Duodenal mucosa (tissue), 2 donors: ENCODE measurements around the gene ACAP1.
A peak's percentile ranks its signal among the peaks of the same experiment; 100 is the strongest.

Source experiments
- H3K27ac ChIP-seq: one replicate; pipeline ENCODE4 v1.7.0; 2013; ENCODE audit warnings: low read depth, low read length
- H3K27me3 ChIP-seq, 2 donors: one replicate each; pipeline ENCODE4 v1.7.0; 2013; ENCODE audit warnings: low read length in 2 of 2, control low read depth in 1 of 2; ENCODE audit not compliant: insufficient read depth in 2 of 2, control insufficient read depth in 1 of 2
- H3K36me3 ChIP-seq, 2 donors: one replicate each; pipeline ENCODE4 v1.7.0; 2013; ENCODE audit warnings: low read length in 2 of 2, control low read depth in 1 of 2; ENCODE audit not compliant: insufficient read depth in 2 of 2, control insufficient read depth in 1 of 2
- H3K4me1 ChIP-seq, 2 donors: one replicate each; pipeline ENCODE4 v1.7.0; 2013; ENCODE audit warnings: low read length in 2 of 2, control low read depth in 1 of 2; ENCODE audit not compliant: insufficient read depth in 2 of 2, control insufficient read depth in 1 of 2
- H3K4me3 ChIP-seq, 2 donors: one replicate each; pipeline ENCODE4 v1.7.0; 2013; ENCODE audit warnings: low read length in 2 of 2, low read depth in 1 of 2
- H3K9ac ChIP-seq, 2 donors: one replicate each; pipeline ENCODE4 v1.7.0; 2013; ENCODE audit warnings: low read length in 2 of 2, low read depth in 1 of 2
- H3K9me3 ChIP-seq, 2 donors: one replicate each; pipeline ENCODE4 v1.7.0; 2013; ENCODE audit warnings: low read length in 2 of 2, control low read depth in 1 of 2; ENCODE audit not compliant: control insufficient read depth in 1 of 2

The ACAP1 gene

DNA sequence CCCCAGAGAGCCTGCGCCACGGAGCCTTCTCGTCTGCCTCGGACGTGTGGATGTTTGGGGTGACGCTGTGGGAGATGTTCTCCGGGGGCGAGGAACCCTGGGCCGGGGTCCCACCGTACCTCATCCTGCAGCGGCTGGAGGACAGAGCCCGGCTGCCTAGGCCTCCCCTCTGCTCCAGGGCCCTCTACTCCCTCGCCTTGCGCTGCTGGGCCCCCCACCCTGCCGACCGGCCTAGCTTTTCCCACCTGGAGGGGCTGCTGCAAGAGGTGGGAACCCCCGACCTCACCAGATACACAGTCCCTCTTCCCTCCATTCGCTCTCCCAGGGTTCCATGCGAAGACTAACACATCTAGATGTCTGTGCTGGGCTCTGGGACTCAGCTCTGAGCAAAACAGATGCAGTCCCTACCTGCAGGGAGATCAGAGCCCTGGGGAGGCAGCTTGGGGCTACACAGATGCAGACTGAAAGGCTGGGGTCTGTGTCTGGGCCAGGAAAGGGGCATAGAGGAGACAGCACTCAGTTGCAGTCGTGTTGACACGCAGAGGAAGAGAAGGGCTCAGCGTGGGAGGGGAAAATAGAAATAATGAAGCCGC lies 48.3 kb downstream of the ACAP1 start:
- peaks cover 8 to 31% of the 10 kb centered on the region in 2 donors for H3K36me3 ChIP-seq
- peaks cover 0 to 10% of the 10 kb centered on the region in 2 donors for H3K27me3 ChIP-seq
- H3K9me3 ChIP-seq: no peaks in the 10 kb centered on the region
- no peak overlapping the region for H3K9ac ChIP-seq
- peak overlapping the region; percentile 52 to 59 for H3K4me3 ChIP-seq
- H3K27ac ChIP-seq: no peak overlapping the region
- H3K4me1 ChIP-seq: peaks cover 9 to 30% of the 10 kb centered on the region in 2 donors

DNA sequence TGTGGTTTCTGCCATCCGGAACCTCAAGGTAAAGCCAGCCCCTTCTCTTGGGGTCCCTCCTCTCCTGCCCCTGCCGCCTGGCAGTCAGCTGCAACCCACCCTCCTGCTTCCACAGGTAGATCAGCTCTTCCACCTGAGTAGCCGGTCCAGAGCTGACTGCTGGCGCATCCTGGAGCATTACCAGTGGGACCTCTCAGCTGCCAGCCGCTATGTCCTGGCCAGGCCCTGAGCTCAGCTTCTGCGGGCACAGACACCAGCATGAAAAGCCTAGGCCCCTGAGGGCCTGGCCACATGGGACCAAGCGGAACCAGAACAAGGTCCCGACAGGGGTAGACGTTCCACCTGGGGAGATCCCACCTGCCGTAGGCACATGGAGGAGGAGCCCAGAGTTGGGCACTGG lies 52.5 kb downstream of the ACAP1 start:
- Histone ChIP-seq H3K27ac (no peak overlapping the region), H3K9ac (no peak overlapping the region), H3K4me1 (peaks cover 6 to 12% of the 10 kb centered on the region in 2 donors), H3K36me3 (peaks cover 8 to 37% of the 10 kb centered on the region in 2 donors), H3K27me3 (no peaks in the 10 kb centered on the region), H3K4me3 (no peak overlapping the region), H3K9me3 (no peaks in the 10 kb centered on the region)

DNA sequence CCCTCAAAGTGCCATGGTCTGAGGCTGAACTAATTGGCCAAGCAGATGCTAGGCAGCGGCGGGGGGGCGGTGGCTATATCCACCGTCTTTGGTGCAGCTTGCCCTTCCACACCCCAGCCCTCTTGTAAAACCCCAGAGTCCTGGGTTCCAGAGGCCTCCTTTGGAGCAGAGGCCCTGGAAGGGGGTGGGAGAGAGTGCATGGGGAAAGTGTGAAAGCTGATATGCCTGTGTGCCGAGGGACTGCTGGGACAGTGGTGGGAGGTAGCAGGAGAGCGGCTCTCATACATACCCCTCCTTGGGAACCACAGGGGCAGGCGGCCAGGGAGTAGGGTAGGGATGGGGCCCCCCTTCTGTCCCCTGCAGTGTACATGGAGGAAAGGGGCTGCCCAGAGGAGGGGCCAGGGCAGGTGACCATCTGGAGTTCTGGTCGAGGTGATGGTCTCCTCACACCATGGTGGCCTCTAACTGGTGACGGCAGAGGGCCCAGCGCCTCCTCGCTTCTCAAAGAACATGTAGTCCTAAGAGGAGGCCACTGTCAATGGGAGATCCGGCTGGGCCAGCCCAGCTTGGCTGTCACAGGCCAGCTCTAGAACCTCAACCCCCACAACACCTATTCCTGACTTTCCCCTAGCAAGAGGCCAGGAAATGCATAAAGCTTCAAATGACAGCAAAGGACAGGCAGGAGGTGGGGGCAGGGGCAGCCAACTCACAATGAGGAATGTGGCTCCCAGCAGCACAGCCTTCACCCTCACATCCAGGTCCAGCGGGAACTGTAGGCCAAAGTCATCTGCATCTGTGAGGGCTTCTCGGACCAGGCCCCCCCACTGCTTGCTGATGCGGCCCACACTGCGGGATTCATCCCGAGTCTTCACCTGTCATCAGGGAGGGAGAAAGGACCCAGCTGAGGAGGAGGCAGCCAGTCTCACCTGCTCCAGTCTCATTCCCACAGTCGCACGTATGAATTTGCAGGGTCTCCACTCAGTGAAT lies 53.9 kb downstream of the ACAP1 start:
- Histone ChIP-seq H3K36me3 (peaks cover 5 to 32% of the 10 kb centered on the region in 2 donors), H3K4me1 (peaks cover 10 to 14% of the 10 kb centered on the region in 2 donors), H3K4me3 (no peak overlapping the region), H3K27ac (no peak overlapping the region), H3K9me3 (no peaks in the 10 kb centered on the region), H3K9ac (no peak overlapping the region), H3K27me3 (no peaks in the 10 kb centered on the region)

DNA sequence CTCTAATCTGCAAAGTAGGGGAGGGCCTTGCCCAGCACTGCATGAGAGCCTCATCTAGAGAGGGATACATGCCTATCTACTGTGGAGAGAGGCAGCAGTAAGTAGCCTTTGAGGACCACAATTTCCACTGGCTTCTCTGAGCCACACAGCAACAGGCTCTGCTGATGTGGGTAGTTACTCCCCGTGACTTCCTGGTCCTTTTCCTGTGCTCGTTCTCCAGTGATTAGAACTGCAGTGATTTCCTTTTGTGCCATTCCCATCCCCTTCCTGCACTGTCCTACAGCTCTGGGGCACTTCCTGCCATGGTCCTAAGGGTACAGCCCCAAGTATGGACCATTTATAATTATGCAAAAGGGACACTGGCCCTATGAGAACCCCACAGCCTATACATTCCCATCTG lies 55.0 kb downstream of the ACAP1 start:
- peaks cover 10 to 14% of the 10 kb centered on the region in 2 donors for H3K4me1 ChIP-seq
- no peak overlapping the region for H3K27ac ChIP-seq
- no peak overlapping the region for H3K9ac ChIP-seq
- no peaks in the 10 kb centered on the region for H3K27me3 ChIP-seq
- H3K9me3 ChIP-seq: no peaks in the 10 kb centered on the region
- peaks cover 5 to 26% of the 10 kb centered on the region in 2 donors for H3K36me3 ChIP-seq
- H3K4me3 ChIP-seq: no peak overlapping the region

DNA sequence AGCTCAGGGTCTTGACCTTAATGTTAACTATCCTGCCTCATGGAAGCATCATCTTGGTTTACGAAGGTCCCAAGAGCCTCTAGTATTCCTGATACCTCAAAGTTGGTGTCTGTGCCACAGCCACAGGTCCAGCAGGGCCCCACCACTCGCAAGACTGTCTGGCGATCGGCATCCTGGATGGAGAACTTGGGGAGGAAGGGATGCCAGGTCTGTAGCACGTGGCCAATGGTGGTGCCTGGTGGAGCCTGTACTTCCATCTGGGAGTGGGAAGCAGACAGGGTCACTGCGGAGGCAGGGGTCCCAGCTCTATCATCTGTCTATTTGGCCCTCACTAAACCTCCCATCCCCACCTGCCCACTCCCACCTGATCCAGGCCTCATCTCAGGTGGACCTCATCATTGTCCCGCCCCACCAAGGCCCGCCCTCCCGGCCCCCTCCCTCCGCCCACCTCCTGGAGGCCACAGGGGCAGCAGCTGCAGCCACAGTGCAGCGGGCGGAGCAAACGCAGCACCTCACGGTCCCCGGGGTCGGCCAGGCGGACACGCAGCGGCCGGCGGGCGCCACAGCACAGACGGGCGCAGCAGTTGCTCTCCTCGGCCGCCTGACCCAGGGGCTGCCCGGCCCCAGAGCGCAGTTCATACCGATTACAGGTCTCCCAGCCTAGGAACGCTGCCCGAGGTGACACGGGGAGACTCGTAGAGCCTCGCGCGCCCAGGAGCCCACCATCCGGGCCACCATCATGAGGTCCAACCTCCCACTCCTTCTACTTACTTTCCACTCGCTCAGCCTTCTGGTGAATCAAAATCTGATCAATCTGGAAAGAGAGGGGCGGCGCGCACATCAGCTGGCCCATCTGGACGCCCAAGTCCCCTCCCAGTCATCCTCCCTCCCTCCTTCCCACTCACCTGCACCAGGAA lies 56.6 kb downstream of the ACAP1 start:
- peaks cover 10 to 14% of the 10 kb centered on the region in 2 donors for H3K4me1 ChIP-seq
- H3K36me3 ChIP-seq: peaks cover 5 to 21% of the 10 kb centered on the region in 2 donors
- no peaks in the 10 kb centered on the region for H3K27me3 ChIP-seq
- H3K4me3 ChIP-seq: peak overlapping the region; percentile 82 to 86
- no peak overlapping the region for H3K27ac ChIP-seq
- no peaks in the 10 kb centered on the region for H3K9me3 ChIP-seq
- H3K9ac ChIP-seq: peak overlapping the region; percentile 64 to 67

DNA sequence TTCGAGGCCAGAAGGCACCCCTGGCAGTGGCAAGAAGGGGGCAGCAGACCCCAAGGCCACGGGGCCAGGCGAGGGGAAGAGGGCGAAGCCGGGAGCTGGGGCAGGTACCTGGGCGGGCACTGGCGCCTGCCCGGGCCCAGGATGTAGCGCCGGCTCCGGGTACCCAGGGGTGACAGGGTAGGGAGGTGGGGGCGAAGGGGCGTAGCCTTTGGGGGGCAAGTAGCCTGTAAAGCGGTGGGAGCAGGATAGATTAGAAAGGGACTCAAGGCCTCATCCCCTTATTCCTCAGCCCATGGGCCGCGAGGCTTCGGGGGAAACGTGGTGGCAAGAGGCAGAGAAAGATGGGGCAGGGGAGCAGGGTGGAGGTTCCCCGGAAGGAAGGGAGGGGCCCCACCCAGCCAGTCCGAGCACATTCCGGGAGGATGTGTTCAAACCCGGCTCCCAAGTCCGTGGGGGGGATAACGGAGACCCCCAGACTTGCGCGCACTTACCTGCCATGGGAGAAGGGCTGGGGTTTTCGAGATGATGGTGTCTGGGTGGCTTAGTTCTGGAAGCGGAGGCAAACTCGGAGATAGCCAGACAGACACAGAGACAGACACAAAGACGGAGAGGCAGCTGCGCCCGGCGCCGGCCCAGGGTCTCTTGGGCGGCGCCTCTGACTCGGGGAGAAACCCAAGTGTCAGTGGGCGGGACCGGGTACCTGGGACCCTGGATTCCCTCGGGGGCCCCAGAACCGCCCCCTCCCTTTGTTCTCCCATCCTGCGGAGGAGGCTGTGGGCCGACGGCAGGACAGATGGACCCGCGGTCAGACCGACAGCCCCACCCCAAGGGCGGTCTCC lies 57.5 kb downstream of the ACAP1 start:
- peaks cover 10 to 14% of the 10 kb centered on the region in 2 donors for H3K4me1 ChIP-seq
- H3K4me3 ChIP-seq: peak overlapping the region; percentile 82 to 86
- no peaks in the 10 kb centered on the region for H3K27me3 ChIP-seq
- no peaks in the 10 kb centered on the region for H3K9me3 ChIP-seq
- peak overlapping the region; percentile 90 for H3K27ac ChIP-seq
- peaks cover 5 to 13% of the 10 kb centered on the region in 2 donors for H3K36me3 ChIP-seq
- peak overlapping the region; percentile 64 to 67 for H3K9ac ChIP-seq

DNA sequence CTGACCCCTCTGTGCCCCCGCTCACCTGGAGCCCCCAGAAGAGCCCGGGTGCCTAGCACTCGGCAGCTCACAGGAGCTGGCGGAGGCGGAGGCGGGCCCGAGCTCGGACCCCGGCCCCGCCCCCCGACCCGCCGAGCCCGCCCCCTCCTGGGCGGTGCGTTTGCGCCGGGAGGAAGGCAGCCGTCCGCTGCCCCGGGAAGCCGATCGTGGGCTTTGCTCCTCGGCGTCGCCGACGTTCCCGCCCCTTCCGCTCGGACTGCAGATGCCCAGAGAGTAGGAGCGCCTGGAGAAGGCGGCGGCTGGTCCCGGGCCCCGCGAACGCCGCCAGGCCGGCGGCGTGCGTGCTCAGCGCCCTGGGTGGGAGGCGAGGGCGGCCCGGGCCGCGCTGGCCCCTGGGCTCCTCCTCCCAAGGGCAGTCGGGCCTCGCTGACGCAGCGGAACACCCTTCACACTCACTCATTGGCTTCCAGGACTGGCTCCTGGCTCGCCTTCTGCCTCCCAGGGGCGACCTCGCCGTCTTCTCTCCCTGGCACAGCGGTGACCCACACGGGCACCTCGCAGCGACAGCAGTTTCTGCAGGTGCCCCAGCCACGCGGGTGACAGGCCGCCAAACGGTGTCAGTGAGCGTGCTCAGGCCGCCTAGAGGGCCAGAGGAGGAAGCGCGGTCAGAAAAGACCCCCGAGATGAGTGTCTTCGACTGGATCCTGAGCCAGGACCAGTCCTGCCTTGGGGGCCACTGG lies 58.3 kb downstream of the ACAP1 start, which contains the start of gene PLSCR3:
Gene PLSCR3 (minus strand): TSS at position 74 of the 740 bp plus-strand sequence. CDS start 415 bp downstream, outside the sequence.
- Histone ChIP-seq H3K36me3 (peaks cover 0 to 5% of the 10 kb centered on the region in 2 donors), H3K27ac (peak within 1 kb of the TSS; percentile 90), H3K4me1 (peaks cover 10 to 14% of the 10 kb centered on the region in 2 donors), H3K9ac (peak within 1 kb of the TSS; percentile 67 to 95), H3K27me3 (no peaks in the 10 kb centered on the region), H3K4me3 (peak within 1 kb of the TSS; percentile 82 to 86), H3K9me3 (no peaks in the 10 kb centered on the region)

DNA sequence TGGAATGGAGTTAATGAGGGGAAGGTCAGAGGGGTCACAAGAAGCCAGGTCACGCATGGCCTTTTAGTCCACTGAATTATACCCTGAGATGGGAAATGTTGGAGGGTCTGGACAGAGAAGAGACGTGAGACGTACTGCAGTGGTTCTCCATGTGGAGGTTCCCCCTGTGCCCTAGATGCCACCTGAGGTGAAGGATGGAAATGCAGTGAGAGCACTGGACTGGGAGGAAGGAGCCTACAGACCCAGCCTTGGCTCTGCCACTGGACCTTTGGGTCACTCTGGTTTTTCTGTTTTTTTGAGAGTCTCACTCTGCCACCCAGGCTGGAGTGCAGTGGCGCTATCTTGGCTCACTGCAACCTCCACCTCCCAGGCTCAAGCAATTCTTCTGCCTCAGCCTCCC lies 59.8 kb downstream of the ACAP1 start:
- no peak overlapping the region for H3K9ac ChIP-seq
- no peaks in the 10 kb centered on the region for H3K9me3 ChIP-seq
- no peaks in the 10 kb centered on the region for H3K36me3 ChIP-seq
- no peak overlapping the region for H3K4me3 ChIP-seq
- peaks cover 10 to 14% of the 10 kb centered on the region in 2 donors for H3K4me1 ChIP-seq
- no peak overlapping the region for H3K27ac ChIP-seq
- no peaks in the 10 kb centered on the region for H3K27me3 ChIP-seq
